K562 (cell line): ENCODE data around the gene SPIB. TPM values are rescaled to one million over a fixed set of nuclear protein-coding genes. Genes with fewer than 3 reads are reported as not detected.

Experiments used
- ARID3A ChIP-seq: IDR thresholded peaks from 2 replicates; pipeline ENCODE4 v1.6.1; 2012; ENCODE audit warnings: low read depth, low read length, improper control_type of control experiment, borderline replicate concordance
- BRF1 ChIP-seq: IDR thresholded peaks from 3 replicates; pipeline ENCODE4 v1.6.1; 2011; ENCODE audit warnings: borderline replicate concordance, mild to moderate bottlenecking; ENCODE audit not compliant: insufficient read length; ENCODE audit errors: extremely low read depth
- CEBPZ ChIP-seq: fragments of 150-350 bp; IDR thresholded peaks from 2 replicates; pipeline ENCODE4 v1.6.1; 2014; ENCODE audit warnings: low read depth, mild to moderate bottlenecking, low read length, borderline replicate concordance
- ETV1 ChIP-seq: fragments of 450-650 bp; conservative IDR thresholded peaks from 2 replicates; pipeline ENCODE4 v1.6.1; 2016; ENCODE audit warnings: missing genetic modification characterization, control low read depth, low read depth, missing compliant biosample characterization
- FOXK2 ChIP-seq, 2 experiments: fragments of 450-650 bp; IDR thresholded peaks in 1 of 2; conservative IDR thresholded peaks in 1 of 2; 2 replicates each; pipeline ENCODE4 v1.6.1; 2016; ENCODE audit warnings: low read depth in 2 of 2, mild to moderate bottlenecking in 1 of 2
- GTF2A2 ChIP-seq: IDR thresholded peaks from 2 replicates; pipeline ENCODE4 v1.6.1; 2016; ENCODE audit warnings: mild to moderate bottlenecking, missing genetic modification characterization, missing compliant biosample characterization
- HMGXB4 ChIP-seq: sonication (generic); formaldehyde crosslinking; IDR thresholded peaks from 2 replicates; pipeline ENCODE4 v1.8.1; 2023; ENCODE audit warnings: mild to moderate bottlenecking, missing genetic modification reagents
- KLF16 ChIP-seq: IDR thresholded peaks from 2 replicates; pipeline ENCODE4 v1.6.1; 2016; ENCODE audit warnings: antibody characterized with exemption
- LCOR ChIP-seq: sonication (generic); formaldehyde crosslinking; IDR thresholded peaks from 2 replicates; pipeline ENCODE4 v1.8.0; 2022; ENCODE audit warnings: mild to moderate bottlenecking, missing genetic modification reagents
- NELFE ChIP-seq: IDR thresholded peaks from 2 replicates; pipeline ENCODE4 v1.6.1; 2011; ENCODE audit warnings: mild to moderate bottlenecking; ENCODE audit not compliant: insufficient read depth, insufficient read length
- NFE2 ChIP-seq: IDR thresholded peaks from 2 replicates; pipeline ENCODE4 v1.6.1; 2014; ENCODE audit warnings: antibody characterized with exemption, low read depth
- PHB2 ChIP-seq: fragments of 450-650 bp; IDR thresholded peaks from 2 replicates; pipeline ENCODE4 v1.6.1; 2017; ENCODE audit warnings: low read depth
- RBM22 ChIP-seq: fragments of 200-400 bp; formaldehyde crosslinking; IDR thresholded peaks from 2 replicates; pipeline ENCODE4 v1.6.1; 2018; ENCODE audit warnings: low read length, low read depth; ENCODE audit not compliant: poor library complexity, severe bottlenecking
- RUNX1 ChIP-seq: sonication (generic); IDR thresholded peaks from 2 replicates; pipeline ENCODE4 v1.6.1; 2016; ENCODE audit warnings: antibody characterized with exemption, low read depth
- SIN3A ChIP-seq, 2 experiments: fragments of 150-350 bp in 1 of 2; IDR thresholded peaks; 2 replicates each; pipeline ENCODE4 v1.6.1; 2011 to 2016; ENCODE audit warnings: borderline replicate concordance in 2 of 2, low read depth in 2 of 2, low read length in 2 of 2, mild to moderate bottlenecking in 2 of 2, moderate library complexity in 2 of 2; ENCODE audit not compliant: control insufficient read depth in 1 of 2
- THRA ChIP-seq: fragments of 450-650 bp; IDR thresholded peaks from 2 replicates; pipeline ENCODE4 v1.6.1; 2017; ENCODE audit warnings: mild to moderate bottlenecking, moderate library complexity
- ZNF146 ChIP-seq: IDR thresholded peaks from one replicate; pipeline ENCODE4 v1.6.1; 2018; ENCODE audit warnings: missing compliant biosample characterization; ENCODE audit not compliant: unreplicated experiment
- ZNF224 ChIP-seq: sonication (generic); formaldehyde crosslinking; IDR thresholded peaks from 2 replicates; pipeline ENCODE4 v1.8.0; 2022; ENCODE audit warnings: mild to moderate bottlenecking, missing genetic modification reagents
- ZNF551 ChIP-seq: fragments of 250-450 bp; sonication (Bioruptor Pico); IDR thresholded peaks from 2 replicates; pipeline ENCODE4 v1.5.0; 2021; ENCODE audit warnings: mild to moderate bottlenecking, moderate library complexity
- polyA plus RNA-seq, 8 experiments: library from polyadenylated mRNA; depleted of rRNA in 4 of 8; stranded (reverse) in 5 of 8; unstranded in 3 of 8; fragments of >200 nt; fragmentation: Nextera tagmentation in 2 of 8; fragmentation: Illumina TruSeq in 1 of 8; extraction: Ambion mirVana in 2 of 8; extraction: Trizol in 1 of 8; gene quantifications; 2 replicates each; pipeline versions ENCODE4 v1.2.1 to v1.2.3, GENCODE V29; 2011 to 2014; ENCODE audit warnings: inconsistent platforms in 1 of 8, missing spikeins in 1 of 8
- total RNA-seq, 7 experiments: library from RNA; depleted of rRNA in 6 of 7; stranded (reverse); fragments of >200 nt in 6 of 7; fragmentation: Illumina TruSeq in 2 of 7; extraction: Trizol in 2 of 7; gene quantifications; 2 replicates each; pipeline versions ENCODE4 v1.2.1 to v1.2.3, GENCODE V29; 2011 to 2021; ENCODE audit warnings: low replicate concordance in 1 of 7

Gene SPIB
- total and polyA plus RNA-seq, 9 of the 15 experiments (the other 6 are each of a cell fraction or from before 2014, with no cell fraction given): 0.06 to 1.0 (median 0.43) TPM; not detected in 1

GRCh38 chr19:50376166-50377050 lies 42.3 kb upstream of the SPIB start, which contains the start of gene NR1H2 (continued):
- TF ChIP-seq LCOR (CRISPR knock-in tag): peak; percentile 61; the same call in 1 of the 2 replicates
- TF ChIP-seq ETV1 (tag): peak; percentile 99
- TF ChIP-seq CEBPZ: no peak
- TF ChIP-seq THRA: no peak
- TF ChIP-seq ARID3A: peak; percentile 39; the same call in 1 of the 2 replicates
- no peak for TF ChIP-seq KLF16
- no peak for TF ChIP-seq NELFE
- no peak for TF ChIP-seq ZNF551 (CRISPR knock-in tag)
- no peak for TF ChIP-seq RUNX1
- no peak for TF ChIP-seq BRF1
- no peak for TF ChIP-seq NFE2
- TF ChIP-seq ZNF224 (CRISPR knock-in tag): no peak
- TF ChIP-seq HMGXB4: no peak
- TF ChIP-seq ZNF146: no peak
- peak in 1 of 2 experiments; percentile 88; a peak in 2 of 4 replicates for TF ChIP-seq SIN3A (IDR thresholded peaks at IDR 0.05; ENCODE audit: borderline replicate concordance in 2 of 2, control insufficient read depth in 1 of 2, low read depth in 2 of 2, low read length in 2 of 2)
- TF ChIP-seq GTF2A2 (tag): no peak
- TF ChIP-seq PHB2: no peak
- TF ChIP-seq FOXK2 (conservative IDR thresholded peaks at IDR 0.05 in 1 of 2, IDR thresholded peaks at IDR 0.05 in 1 of 2; ENCODE audit: low read depth in 2 of 2): peak; percentile 96
- peak; percentile 63 for TF ChIP-seq RBM22
